ENCODE measurements around the gene GPX3. TPM values are rescaled to one million over a fixed set of nuclear protein-coding genes. Genes with fewer than 3 reads are reported as not detected.
A peak's percentile ranks its signal among the peaks of the same experiment; 100 is the strongest.

Gene GPX3
- total RNA-seq, 4 donors from 2014 or later: 2,730 to 12,549 (median 7,201) TPM

- Histone ChIP-seq H3K4me3 (replicated peaks in 1 of 3) (no peak overlapping the region), H3K27ac (peak overlapping the region; percentile 51 to 79 (median 76)), H3K27me3 (no peaks in the 10 kb centered on the region), H3K4me1 (peaks cover 25 to 50% of the 10 kb centered on the region in 2 donors), H3K36me3 (no peaks in the 10 kb centered on the region), H3K9me3 (no peaks in the 10 kb centered on the region)
- TF ChIP-seq, protein P1, sequence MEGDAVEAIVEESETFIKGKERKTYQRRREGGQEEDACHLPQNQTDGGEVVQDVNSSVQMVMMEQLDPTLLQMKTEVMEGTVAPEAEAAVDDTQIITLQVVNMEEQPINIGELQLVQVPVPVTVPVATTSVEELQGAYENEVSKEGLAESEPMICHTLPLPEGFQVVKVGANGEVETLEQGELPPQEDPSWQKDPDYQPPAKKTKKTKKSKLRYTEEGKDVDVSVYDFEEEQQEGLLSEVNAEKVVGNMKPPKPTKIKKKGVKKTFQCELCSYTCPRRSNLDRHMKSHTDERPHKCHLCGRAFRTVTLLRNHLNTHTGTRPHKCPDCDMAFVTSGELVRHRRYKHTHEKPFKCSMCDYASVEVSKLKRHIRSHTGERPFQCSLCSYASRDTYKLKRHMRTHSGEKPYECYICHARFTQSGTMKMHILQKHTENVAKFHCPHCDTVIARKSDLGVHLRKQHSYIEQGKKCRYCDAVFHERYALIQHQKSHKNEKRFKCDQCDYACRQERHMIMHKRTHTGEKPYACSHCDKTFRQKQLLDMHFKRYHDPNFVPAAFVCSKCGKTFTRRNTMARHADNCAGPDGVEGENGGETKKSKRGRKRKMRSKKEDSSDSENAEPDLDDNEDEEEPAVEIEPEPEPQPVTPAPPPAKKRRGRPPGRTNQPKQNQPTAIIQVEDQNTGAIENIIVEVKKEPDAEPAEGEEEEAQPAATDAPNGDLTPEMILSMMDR (IDR thresholded peaks at IDR 0.05): no peak
- no peak for TF ChIP-seq POLR2A (IDR thresholded peaks at IDR 0.05)
- DNase-seq: peak; percentile 59 to 73
- 19 to 22% methylated on average over 7 of the region's 7 CpGs for WGBS, 2 donors
- intact Hi-C loops (cut with DNase I): no loop called here
These were observed 14.3 kb upstream of the GPX3 start for GRCh38 chr5:151005950-151006576.

- Histone ChIP-seq H3K4me3 (replicated peaks in 1 of 3) (no peak overlapping the region), H3K4me1 (peaks cover 25 to 50% of the 10 kb centered on the region in 2 donors), H3K27ac (peak overlapping the region; percentile 51 to 79 (median 76)), H3K27me3 (no peaks in the 10 kb centered on the region), H3K36me3 (no peaks in the 10 kb centered on the region), H3K9me3 (no peaks in the 10 kb centered on the region)
- TF ChIP-seq, protein P1 (IDR thresholded peaks at IDR 0.05): no peak
- no peak for TF ChIP-seq POLR2A (IDR thresholded peaks at IDR 0.05)
- 72 to 83% methylated on average over 5 of the region's 5 CpGs for WGBS, 2 donors
- intact Hi-C loops (cut with DNase I): no loop called here
- no peak for DNase-seq
These were observed 13.6 kb upstream of the GPX3 start for GRCh38 chr5:151006704-151007334.

- Histone ChIP-seq H3K27me3 (no peaks in the 10 kb centered on the region), H3K36me3 (no peaks in the 10 kb centered on the region), H3K4me1 (peaks cover 25 to 48% of the 10 kb centered on the region in 2 donors), H3K27ac (peak overlapping the region in 2 of 3 donors; percentile 29 to 76), H3K9me3 (no peaks in the 10 kb centered on the region), H3K4me3 (replicated peaks in 1 of 3) (no peak overlapping the region)
- WGBS, 2 donors: 86 to 89% methylated on average over 7 of the region's 7 CpGs
- intact Hi-C loops (cut with DNase I): no loop called here
- TF ChIP-seq, protein P1 (IDR thresholded peaks at IDR 0.05): no peak
- TF ChIP-seq POLR2A (IDR thresholded peaks at IDR 0.05): no peak
- no peak for DNase-seq
These were observed 12.8 kb upstream of the GPX3 start for GRCh38 chr5:151007430-151008209.

DNA sequence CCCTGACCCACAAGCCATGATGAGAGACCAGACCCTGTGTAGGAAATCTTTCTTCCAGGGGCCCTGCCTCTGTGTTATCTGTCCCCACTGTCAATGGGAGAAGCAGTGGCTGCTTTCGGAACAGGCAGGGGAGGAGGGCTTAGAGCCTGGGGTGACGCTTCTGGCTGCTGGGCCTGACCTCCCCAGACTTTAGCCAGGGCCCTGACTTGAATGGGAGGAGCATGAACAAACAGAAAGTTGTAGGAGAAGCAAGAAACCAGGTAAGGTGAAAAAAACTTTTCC, 12.2 kb upstream of the GPX3 start:
- intact Hi-C loops (cut with DNase I): no loop called here
- Histone ChIP-seq H3K36me3 (no peaks in the 10 kb centered on the region), H3K27me3 (no peaks in the 10 kb centered on the region), H3K4me3 (replicated peaks in 1 of 3) (no peak overlapping the region), H3K9me3 (no peaks in the 10 kb centered on the region), H3K27ac (peak overlapping the region in 2 of 3 donors; percentile 29 to 76), H3K4me1 (peaks cover 25 to 50% of the 10 kb centered on the region in 2 donors)
- TF ChIP-seq POLR2A (IDR thresholded peaks at IDR 0.05): no peak
- TF ChIP-seq, protein P1 (IDR thresholded peaks at IDR 0.05): no peak
- no peak for DNase-seq
- 66 to 73% methylated on average over 2 of the region's 2 CpGs for WGBS, 2 donors

- WGBS, 2 donors: 92 to 93% methylated on average over 4 of the region's 4 CpGs
- H3K36me3 ChIP-seq: no peaks in the 10 kb centered on the region
- no peaks in the 10 kb centered on the region for H3K9me3 ChIP-seq
- no peak overlapping the region for H3K27ac ChIP-seq
- peaks cover 25 to 54% of the 10 kb centered on the region in 2 donors for H3K4me1 ChIP-seq
- no peaks in the 10 kb centered on the region for H3K27me3 ChIP-seq
- no peak overlapping the region for H3K4me3 ChIP-seq (replicated peaks in 1 of 3)
- intact Hi-C loops (cut with DNase I): no loop called here
- TF ChIP-seq, protein P1 (IDR thresholded peaks at IDR 0.05): no peak
- no peak for TF ChIP-seq POLR2A (IDR thresholded peaks at IDR 0.05)
- DNase-seq: no peak
These were observed 11.5 kb upstream of the GPX3 start for GRCh38 chr5:151008906-151009305.

Data from thyroid gland (tissue), 4 donors.